Measurements from ENCODE around the gene SRBD1.

SRBD1 gene

GRCh38 chr2:45518546-45518945 is 92.5 kb downstream of the SRBD1 start:
- no peak for DNase-seq (ENCODE audit: low read depth in 2 of 2)
- no peak for TF ChIP-seq CTCF (IDR thresholded peaks at IDR 0.05; ENCODE audit: low read depth, low read length)
- H3K4me3 ChIP-seq (replicated peaks in 1 of 2; ENCODE audit: low read depth in 2 of 2, low read length in 2 of 2): no peak overlapping the region

DNA sequence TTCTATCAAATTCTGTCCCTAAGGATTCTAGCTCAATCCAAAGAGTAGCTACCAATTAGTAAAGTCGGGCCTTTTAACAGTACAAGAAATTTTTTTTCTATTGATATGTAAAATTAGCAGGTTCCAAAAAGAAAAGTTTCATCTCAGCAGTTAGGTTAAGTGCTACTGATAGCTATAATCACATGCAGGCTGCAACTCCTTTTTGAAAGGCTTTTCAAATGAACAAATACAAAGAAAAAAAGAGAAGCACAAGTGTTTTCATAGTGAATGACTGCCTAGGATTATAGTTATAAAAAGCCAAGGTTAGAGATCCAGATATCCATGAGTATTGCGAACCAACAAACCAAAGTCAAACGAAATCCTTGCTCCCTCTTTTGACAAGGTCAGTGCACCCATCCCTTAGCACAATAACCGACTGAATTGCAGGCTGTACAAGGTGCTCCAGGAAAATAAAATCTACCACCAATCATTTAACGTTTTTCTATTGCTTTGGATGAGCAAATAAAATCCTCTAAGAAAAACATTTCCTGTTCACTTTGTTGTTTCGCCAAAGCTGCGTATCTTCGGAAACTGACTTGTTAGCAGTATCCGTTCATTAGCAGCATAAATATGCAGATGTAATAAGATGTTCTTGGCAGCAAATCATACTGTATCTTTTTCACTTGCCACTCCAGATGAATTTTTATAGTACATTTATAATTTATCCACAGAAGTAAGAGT is 100.2 kb downstream of the SRBD1 start:
- no peak overlapping the region for H3K4me3 ChIP-seq (replicated peaks in 1 of 2; ENCODE audit: low read depth in 2 of 2, low read length in 2 of 2)
- no peak for DNase-seq (ENCODE audit: low read depth in 2 of 2)
- no peak for TF ChIP-seq CTCF (IDR thresholded peaks at IDR 0.05; ENCODE audit: low read depth, low read length)

- H3K4me3 ChIP-seq (replicated peaks in 1 of 2; ENCODE audit: low read depth in 2 of 2, low read length in 2 of 2): no peak overlapping the region
- TF ChIP-seq CTCF (IDR thresholded peaks at IDR 0.05; ENCODE audit: low read depth, low read length): no peak
- no peak for DNase-seq (ENCODE audit: low read depth in 2 of 2)
Measured at GRCh38 chr2:45506756-45507155, 104.3 kb downstream of the SRBD1 start.

GRCh38 chr2:45505138-45505537 is 105.9 kb downstream of the SRBD1 start:
- H3K4me3 ChIP-seq (replicated peaks in 1 of 2; ENCODE audit: low read depth in 2 of 2, low read length in 2 of 2): no peak overlapping the region
- TF ChIP-seq CTCF (IDR thresholded peaks at IDR 0.05; ENCODE audit: low read depth, low read length): no peak
- DNase-seq (ENCODE audit: low read depth in 2 of 2): no peak

DNA sequence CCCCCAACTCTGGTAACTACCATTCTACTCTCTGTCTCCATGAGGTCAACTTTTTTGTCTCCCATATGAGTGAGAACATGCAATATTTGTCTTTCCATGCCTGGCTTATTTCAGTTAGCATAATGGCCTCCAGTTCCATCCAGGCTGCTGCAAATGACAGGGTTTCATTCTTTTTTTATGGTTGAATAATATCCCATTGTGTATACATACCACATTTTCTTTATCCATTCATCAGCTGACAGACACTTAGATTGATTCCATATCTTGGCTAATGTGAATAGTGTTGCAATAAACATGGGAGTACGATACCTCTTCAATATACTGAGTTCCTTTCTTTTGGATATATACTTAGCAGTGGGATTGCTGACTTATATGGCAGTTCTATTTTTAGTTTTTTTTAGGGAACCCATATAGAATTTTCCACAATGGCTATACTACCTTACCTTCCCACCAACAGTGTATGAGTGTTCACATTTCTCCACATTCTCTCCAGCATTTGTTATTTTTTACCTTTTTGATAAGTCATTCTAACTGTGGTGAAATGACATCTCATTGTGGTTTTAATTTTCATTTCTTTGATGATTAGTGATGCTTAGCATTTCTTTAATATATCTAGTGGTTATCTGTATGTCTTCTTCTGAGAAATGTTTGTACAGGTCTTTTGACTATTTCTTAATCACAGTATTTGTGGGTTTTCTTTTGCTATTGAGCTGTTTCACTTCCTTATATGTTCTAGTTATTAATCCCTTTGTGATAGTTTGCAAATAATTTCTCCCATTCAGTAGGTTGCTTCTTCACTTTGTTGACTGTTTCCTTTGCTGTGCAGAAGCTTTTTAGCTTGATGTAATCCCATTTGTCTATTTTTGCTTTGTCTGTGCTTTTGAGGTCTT is 112.2 kb downstream of the SRBD1 start:
- no peak for TF ChIP-seq CTCF (IDR thresholded peaks at IDR 0.05; ENCODE audit: low read depth, low read length)
- H3K4me3 ChIP-seq (replicated peaks in 1 of 2; ENCODE audit: low read depth in 2 of 2, low read length in 2 of 2): no peak overlapping the region
- no peak for DNase-seq (ENCODE audit: low read depth in 2 of 2)

GRCh38 chr2:45497355-45497754 is 113.7 kb downstream of the SRBD1 start:
- DNase-seq (ENCODE audit: low read depth in 2 of 2): peak in 1 of 2 donors; percentile 42
- no peak for TF ChIP-seq CTCF (IDR thresholded peaks at IDR 0.05; ENCODE audit: low read depth, low read length)
- no peak overlapping the region for H3K4me3 ChIP-seq (replicated peaks in 1 of 2; ENCODE audit: low read depth in 2 of 2, low read length in 2 of 2)
